Measurements from ENCODE around the gene LAMP1.
"Not testable (repeated sequence)": the region's sequence is repeated elsewhere in the genome, so short reads cannot be mapped to it uniquely, and the experiment has no call there.

Gene LAMP1

GRCh38 chr13:113296823-113297369, at the start of gene LAMP1:
LAMP1 (plus strand) TSS chr13:113297239; CDS start chr13:113297435, 196 bp downstream.
- DNase-seq (ENCODE audit: low read depth, low spot score): peak; percentile 81
- H3K27ac ChIP-seq: peak within 1 kb of the TSS; percentile 83

GRCh38 chr13:113252516-113253095, 44.4 kb upstream of the LAMP1 start:
- no peak for DNase-seq (ENCODE audit: low read depth, low spot score)
- H3K27ac ChIP-seq: no peak overlapping the region

- H3K27ac ChIP-seq; DNase-seq (ENCODE audit: low read depth, low spot score): not testable (repeated sequence)
Measured at GRCh38 chr13:113257908-113258307, 39.1 kb upstream of the LAMP1 start.

GRCh38 chr13:113258321-113259054, 38.6 kb upstream of the LAMP1 start:
- DNase-seq (ENCODE audit: low read depth, low spot score): no peak

GRCh38 chr13:113260996-113261395, 36.0 kb upstream of the LAMP1 start:
- DNase-seq (ENCODE audit: low read depth, low spot score): no peak
- H3K27ac ChIP-seq: no peak overlapping the region

More at GRCh38 chr13:113258321-113259054, 38.6 kb upstream of the LAMP1 start:
- H3K27ac ChIP-seq: no peak overlapping the region

GRCh38 chr13:113263016-113263415, 34.0 kb upstream of the LAMP1 start:
- DNase-seq (ENCODE audit: low read depth, low spot score); H3K27ac ChIP-seq: not testable (repeated sequence)

- no peak overlapping the region for H3K27ac ChIP-seq
- DNase-seq (ENCODE audit: low read depth, low spot score): no peak
Measured at GRCh38 chr13:113267642-113268405, 29.2 kb upstream of the LAMP1 start.

- H3K27ac ChIP-seq: no peak overlapping the region
- DNase-seq (ENCODE audit: low read depth, low spot score): no peak
Measured at GRCh38 chr13:113272031-113272430, 25.0 kb upstream of the LAMP1 start.

- H3K27ac ChIP-seq: no peak overlapping the region
- DNase-seq (ENCODE audit: low read depth, low spot score): no peak
Measured at GRCh38 chr13:113272701-113273181, 24.3 kb upstream of the LAMP1 start.

- no peak for DNase-seq (ENCODE audit: low read depth, low spot score)
Measured at GRCh38 chr13:113273321-113273720, 23.7 kb upstream of the LAMP1 start.

GRCh38 chr13:113273851-113274590, 23.0 kb upstream of the LAMP1 start:
- DNase-seq (ENCODE audit: low read depth, low spot score): peak; percentile 60
- H3K27ac ChIP-seq: peak overlapping the region; percentile 40

More at GRCh38 chr13:113273321-113273720, 23.7 kb upstream of the LAMP1 start:
- H3K27ac ChIP-seq: no peak overlapping the region

GRCh38 chr13:113274721-113275120, 22.3 kb upstream of the LAMP1 start:
- H3K27ac ChIP-seq: peak overlapping the region; percentile 40
- no peak for DNase-seq (ENCODE audit: low read depth, low spot score)

- no peak overlapping the region for H3K27ac ChIP-seq
- DNase-seq (ENCODE audit: low read depth, low spot score): no peak
Measured at GRCh38 chr13:113275387-113275786, 21.7 kb upstream of the LAMP1 start.

- no peak overlapping the region for H3K27ac ChIP-seq
- no peak for DNase-seq (ENCODE audit: low read depth, low spot score)
Measured at GRCh38 chr13:113280126-113280525, 16.9 kb upstream of the LAMP1 start.

- DNase-seq (ENCODE audit: low read depth, low spot score): no peak
- no peak overlapping the region for H3K27ac ChIP-seq
Measured at GRCh38 chr13:113283904-113284303, 13.1 kb upstream of the LAMP1 start.

GRCh38 chr13:113288880-113289279, 8.2 kb upstream of the LAMP1 start:
- H3K27ac ChIP-seq: no peak overlapping the region
- no peak for DNase-seq (ENCODE audit: low read depth, low spot score)

- DNase-seq (ENCODE audit: low read depth, low spot score): no peak
- no peak overlapping the region for H3K27ac ChIP-seq
Measured at GRCh38 chr13:113291129-113291528, 5.9 kb upstream of the LAMP1 start.

GRCh38 chr13:113292021-113292862, 4.8 kb upstream of the LAMP1 start:
- H3K27ac ChIP-seq: no peak overlapping the region
- no peak for DNase-seq (ENCODE audit: low read depth, low spot score)

GRCh38 chr13:113293686-113294085, 3.4 kb upstream of the LAMP1 start:
- DNase-seq (ENCODE audit: low read depth, low spot score): no peak
- no peak overlapping the region for H3K27ac ChIP-seq
